ENCODE measurements around the gene INSYN1. TPM values are rescaled to one million over a fixed set of nuclear protein-coding genes. Genes with fewer than 3 reads are reported as not detected.

INSYN1 gene
- total and polyA plus RNA-seq, 2 donors (not counting 3 experiments of a cell fraction or from before 2014, with no cell fraction given): 0.18 to 0.58 TPM

- TF ChIP-seq POLR2A (IDR thresholded peaks at IDR 0.05; ENCODE audit: low read depth, low read length) (no peak), JUN (IDR thresholded peaks at IDR 0.05; ENCODE audit: borderline replicate concordance, insufficient read depth, insufficient read length, low read depth) (no peak)
- Histone ChIP-seq H3K4me3 (replicated peaks in 1 of 3; ENCODE audit: insufficient read depth in 1 of 3, low read depth in 1 of 3, low read length in 3 of 3) (no peak overlapping the region), H2AFZ (ENCODE audit: low read depth, low read length) (no peak overlapping the region), H3K9me1 (replicated peaks; ENCODE audit: control insufficient read depth, extremely low read depth, insufficient read depth, low read length) (no peaks in the 10 kb centered on the region), H3K36me3 (ENCODE audit: control insufficient read depth in 2 of 2, extremely low read depth in 1 of 2, insufficient read depth in 2 of 2, low read length in 2 of 2) (peaks cover 0 to 2% of the 10 kb centered on the region in 2 experiments), H3K9me3 (replicated peaks; ENCODE audit: control insufficient read depth, insufficient read depth, low read length) (no peaks in the 10 kb centered on the region), H3K4me1 (ENCODE audit: control insufficient read depth, extremely low read depth, insufficient read depth, low read length) (no peaks in the 10 kb centered on the region), H3K4me2 (ENCODE audit: insufficient read depth, low read length) (no peak overlapping the region), H3K79me2 (ENCODE audit: control insufficient read depth, insufficient read depth, low read length) (no peaks in the 10 kb centered on the region), H3K27me3 (ENCODE audit: control insufficient read depth in 2 of 2, insufficient read depth in 2 of 2, low read length in 2 of 2) (peaks cover 0 to 2% of the 10 kb centered on the region in 2 experiments), H3K27ac (ENCODE audit: insufficient read depth, low read depth, low read length) (no peak overlapping the region), H4K20me1 (replicated peaks; ENCODE audit: control insufficient read depth, extremely low read depth, insufficient read depth, low read length) (no peaks in the 10 kb centered on the region), H3K9ac (replicated peaks; ENCODE audit: extremely low read depth, insufficient read depth, low read length) (no peak overlapping the region)
- DNase-seq (ENCODE audit: low read depth, low spot score) (no peak), FAIRE-seq (no peak)
- intact Hi-C loops (cut with micrococcal nuclease) (no loop called here), dilution Hi-C loops (cut with MboI; ENCODE audit: extremely low pct_ligation_motif_present, low sequenced_read_pairs) (no loop called here)
- CTCF ChIA-PET: interaction anchor here (1.0 to 1.8 kb wide), 3 partner anchors 14 to 18 kb away, joined by 3 to 7 read pairs (median 4); no protein-coding TSS in a partner anchor
- no TSS peak for BruUV-seq (replicated peaks)
- POLR2A ChIA-PET: no interaction called here
Measured at GRCh38 chr15:73718694-73719093, 34.5 kb downstream of the INSYN1 start.

- dilution Hi-C loops (cut with MboI; ENCODE audit: extremely low pct_ligation_motif_present, low sequenced_read_pairs) (no loop called here), intact Hi-C loops (cut with micrococcal nuclease) (no loop called here)
- H3K9ac ChIP-seq (replicated peaks; ENCODE audit: extremely low read depth, insufficient read depth, low read length): no peak overlapping the region
- DNase-seq (ENCODE audit: low read depth, low spot score) (no peak), FAIRE-seq (no peak)
- TF ChIP-seq FOS (IDR thresholded peaks at IDR 0.05; ENCODE audit: borderline replicate concordance, insufficient read depth, low read length) (no peak), CTCF (IDR thresholded peaks at IDR 0.05; ENCODE audit: extremely low read depth in 1 of 2, insufficient read depth in 1 of 2, low read depth in 1 of 2, low read length in 2 of 2) (peak in 1 of 2 donors; percentile 12)
- H4K20me1 ChIP-seq (replicated peaks; ENCODE audit: control insufficient read depth, extremely low read depth, insufficient read depth, low read length): no peaks in the 10 kb centered on the region
- no peaks in the 10 kb centered on the region for H3K9me3 ChIP-seq (replicated peaks; ENCODE audit: control insufficient read depth, insufficient read depth, low read length)
- no peaks in the 10 kb centered on the region for H3K4me1 ChIP-seq (ENCODE audit: control insufficient read depth, extremely low read depth, insufficient read depth, low read length)
- H3K27me3 ChIP-seq (ENCODE audit: control insufficient read depth in 2 of 2, insufficient read depth in 2 of 2, low read length in 2 of 2): peaks cover 0 to 2% of the 10 kb centered on the region in 2 experiments
- H3K79me2 ChIP-seq (ENCODE audit: control insufficient read depth, insufficient read depth, low read length): no peaks in the 10 kb centered on the region
- no peak overlapping the region for H3K4me2 ChIP-seq (ENCODE audit: insufficient read depth, low read length)
- H3K9me1 ChIP-seq (replicated peaks; ENCODE audit: control insufficient read depth, extremely low read depth, insufficient read depth, low read length): no peaks in the 10 kb centered on the region
- ChIA-PET POLR2A (no interaction called here), CTCF (interaction anchor here (1.0 to 1.8 kb wide), 3 partner anchors 13 to 18 kb away, joined by 3 to 7 read pairs (median 4); no protein-coding TSS in a partner anchor)
- no peak overlapping the region for H2AFZ ChIP-seq (ENCODE audit: low read depth, low read length)
- BruUV-seq (replicated peaks): no TSS peak
- no peak overlapping the region for H3K27ac ChIP-seq (ENCODE audit: insufficient read depth, low read depth, low read length)
- no peak overlapping the region for H3K4me3 ChIP-seq (replicated peaks in 1 of 3; ENCODE audit: insufficient read depth in 1 of 3, low read depth in 1 of 3, low read length in 3 of 3)
- peaks cover 0 to 4% of the 10 kb centered on the region in 2 experiments for H3K36me3 ChIP-seq (ENCODE audit: control insufficient read depth in 2 of 2, extremely low read depth in 1 of 2, insufficient read depth in 2 of 2, low read length in 2 of 2)
Measured at GRCh38 chr15:73717802-73718201, 35.3 kb downstream of the INSYN1 start.

Data from endothelial cell of umbilical vein (primary cell).